Measurements from ENCODE around the gene COX7A1.
"Not testable (repeated sequence)": the region's sequence is repeated elsewhere in the genome, so short reads cannot be mapped to it uniquely, and the experiment has no call there.

The COX7A1 gene

DNA sequence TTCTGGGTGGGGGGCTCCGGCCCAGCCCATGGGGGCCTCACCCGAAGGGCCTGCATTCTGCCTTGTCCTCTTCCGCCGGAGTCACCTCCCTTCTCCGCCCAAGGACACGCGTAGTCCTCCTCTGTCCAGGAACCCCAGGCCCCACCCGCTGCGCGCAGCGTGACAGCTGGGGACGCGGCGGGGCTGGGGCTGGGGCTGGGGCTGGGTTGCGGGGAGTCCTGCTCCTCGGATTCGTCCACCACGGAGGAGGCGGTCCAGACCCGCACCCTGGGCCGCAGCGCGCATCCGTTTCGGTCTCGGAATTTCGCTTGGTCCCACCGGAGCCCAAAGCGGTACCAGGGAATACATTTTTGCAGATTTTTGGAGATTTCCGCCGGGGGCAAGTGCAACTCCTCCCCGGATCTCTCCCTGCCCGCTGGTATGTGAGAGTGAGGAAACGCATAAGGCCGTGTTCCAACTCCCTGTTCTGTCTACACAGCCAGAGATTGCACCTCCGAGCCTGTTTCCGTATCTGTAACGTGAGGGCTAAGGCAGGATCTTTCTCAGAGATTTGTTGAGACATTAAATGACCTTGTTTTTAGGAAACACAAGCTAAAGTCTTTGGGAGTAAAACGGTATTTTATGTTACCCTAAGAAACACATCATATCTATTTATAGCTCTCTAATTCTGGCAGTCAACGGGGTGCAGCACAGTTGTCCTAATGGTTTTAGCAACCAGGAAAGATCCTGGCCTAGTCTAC lies at the start of gene COX7A1:
Gene COX7A1 (minus strand): TSS at position 96 of the 740 bp plus-strand sequence. CDS start 40 bp downstream, at position 56.
- H4K20me1 ChIP-seq (ENCODE audit: insufficient read depth, low read length), result no peaks in the 10 kb centered on the region; the same call in 1 of the 2 replicates
- no peak for TF ChIP-seq EZH2phosphoT487 (IDR thresholded peaks at IDR 0.05; ENCODE audit: low read depth)
- TF ChIP-seq, protein P1, sequence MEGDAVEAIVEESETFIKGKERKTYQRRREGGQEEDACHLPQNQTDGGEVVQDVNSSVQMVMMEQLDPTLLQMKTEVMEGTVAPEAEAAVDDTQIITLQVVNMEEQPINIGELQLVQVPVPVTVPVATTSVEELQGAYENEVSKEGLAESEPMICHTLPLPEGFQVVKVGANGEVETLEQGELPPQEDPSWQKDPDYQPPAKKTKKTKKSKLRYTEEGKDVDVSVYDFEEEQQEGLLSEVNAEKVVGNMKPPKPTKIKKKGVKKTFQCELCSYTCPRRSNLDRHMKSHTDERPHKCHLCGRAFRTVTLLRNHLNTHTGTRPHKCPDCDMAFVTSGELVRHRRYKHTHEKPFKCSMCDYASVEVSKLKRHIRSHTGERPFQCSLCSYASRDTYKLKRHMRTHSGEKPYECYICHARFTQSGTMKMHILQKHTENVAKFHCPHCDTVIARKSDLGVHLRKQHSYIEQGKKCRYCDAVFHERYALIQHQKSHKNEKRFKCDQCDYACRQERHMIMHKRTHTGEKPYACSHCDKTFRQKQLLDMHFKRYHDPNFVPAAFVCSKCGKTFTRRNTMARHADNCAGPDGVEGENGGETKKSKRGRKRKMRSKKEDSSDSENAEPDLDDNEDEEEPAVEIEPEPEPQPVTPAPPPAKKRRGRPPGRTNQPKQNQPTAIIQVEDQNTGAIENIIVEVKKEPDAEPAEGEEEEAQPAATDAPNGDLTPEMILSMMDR (IDR thresholded peaks at IDR 0.05; ENCODE audit: low read depth, low read length), result no peak
- H3K27me3 ChIP-seq (ENCODE audit: low read depth, low read length), result no peaks in the 10 kb centered on the region
- H3K27ac ChIP-seq (ENCODE audit: low read length), result no peak within 1 kb of the TSS
- H3K79me2 ChIP-seq (ENCODE audit: low read length), result no peaks in the 10 kb centered on the region
- no peak within 1 kb of the TSS for H3K4me2 ChIP-seq (ENCODE audit: low read length)
- H2AFZ ChIP-seq (ENCODE audit: low read depth, low read length), result no peak within 1 kb of the TSS
- H3K36me3 ChIP-seq (replicated peaks; ENCODE audit: low read depth, low read length), result peaks cover 30% of the 10 kb centered on the region
- no peak within 1 kb of the TSS for H3K9ac ChIP-seq (ENCODE audit: low read length)
- H3K4me3 ChIP-seq (ENCODE audit: low read length), result no peak within 1 kb of the TSS
- no peaks in the 10 kb centered on the region for H3K4me1 ChIP-seq (ENCODE audit: low read length)
- H3K9me3 ChIP-seq (ENCODE audit: insufficient read depth, low read length), result no peaks in the 10 kb centered on the region

DNA sequence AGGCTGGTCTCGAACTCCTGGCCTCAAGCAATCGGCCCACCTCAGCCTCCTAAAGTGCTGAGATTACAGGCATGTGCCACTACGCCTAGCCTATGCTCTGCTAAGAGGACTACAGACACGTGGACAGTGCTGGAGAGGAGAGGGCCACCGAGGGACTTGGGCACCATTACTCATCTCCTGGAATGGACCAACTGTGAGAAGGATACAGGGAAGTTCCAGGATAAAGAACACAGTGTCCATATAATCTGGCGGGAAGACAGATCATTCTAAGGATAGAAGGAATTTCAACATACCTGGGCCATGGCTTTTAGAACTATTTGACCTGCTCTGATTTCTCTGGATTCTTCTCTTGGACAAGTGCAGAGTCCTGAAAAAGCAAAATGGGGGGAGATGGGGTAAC lies 49.4 kb upstream of the COX7A1 start:
- H3K27me3 ChIP-seq (ENCODE audit: low read depth, low read length), result no peaks in the 10 kb centered on the region
- TF ChIP-seq EZH2phosphoT487 (IDR thresholded peaks at IDR 0.05; ENCODE audit: low read depth), result no peak
- TF ChIP-seq, protein P1 (IDR thresholded peaks at IDR 0.05; ENCODE audit: low read depth, low read length), result no peak

DNA sequence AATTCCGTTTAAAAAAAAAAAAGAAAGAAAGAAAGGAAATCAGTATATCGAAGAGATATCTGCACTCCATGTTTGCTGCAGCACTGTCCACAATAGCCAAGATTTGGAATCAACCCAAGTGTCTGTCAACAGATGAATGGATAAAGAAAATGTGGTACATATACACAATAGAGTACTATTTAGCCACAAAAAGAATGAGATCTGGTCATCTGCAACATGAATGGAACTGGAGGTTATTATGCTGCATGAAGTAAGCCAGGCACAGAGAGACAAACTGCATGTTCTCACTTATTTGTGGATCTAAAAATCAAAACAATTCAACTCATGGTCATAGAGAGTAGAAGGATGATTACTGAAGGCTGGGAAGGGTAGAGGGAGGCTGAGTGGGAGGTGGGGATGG lies 45.9 kb upstream of the COX7A1 start:
- Histone ChIP-seq H3K4me3 (ENCODE audit: low read length) (no peak overlapping the region), H3K27ac (ENCODE audit: low read length) (no peak overlapping the region), H4K20me1 (ENCODE audit: insufficient read depth, low read length) (no peaks in the 10 kb centered on the region)

More for the DNA sequence above, 49.4 kb upstream of the COX7A1 start:
- peaks cover under 1% of the 10 kb centered on the region; the same call in 1 of the 2 replicates for H3K79me2 ChIP-seq (ENCODE audit: low read length)
- no peak overlapping the region for H3K4me2 ChIP-seq (ENCODE audit: low read length)
- H3K9me3 ChIP-seq (ENCODE audit: insufficient read depth, low read length), result no peaks in the 10 kb centered on the region
- H2AFZ ChIP-seq (ENCODE audit: low read depth, low read length), result no peak overlapping the region
- H3K36me3 ChIP-seq (replicated peaks; ENCODE audit: low read depth, low read length), result no peaks in the 10 kb centered on the region
- H3K27ac ChIP-seq (ENCODE audit: low read length), result no peak overlapping the region
- no peak overlapping the region for H3K9ac ChIP-seq (ENCODE audit: low read length)
- no peaks in the 10 kb centered on the region for H4K20me1 ChIP-seq (ENCODE audit: insufficient read depth, low read length)
- peaks cover 14% of the 10 kb centered on the region for H3K4me1 ChIP-seq (ENCODE audit: low read length)
- no peak overlapping the region for H3K4me3 ChIP-seq (ENCODE audit: low read length)

DNA sequence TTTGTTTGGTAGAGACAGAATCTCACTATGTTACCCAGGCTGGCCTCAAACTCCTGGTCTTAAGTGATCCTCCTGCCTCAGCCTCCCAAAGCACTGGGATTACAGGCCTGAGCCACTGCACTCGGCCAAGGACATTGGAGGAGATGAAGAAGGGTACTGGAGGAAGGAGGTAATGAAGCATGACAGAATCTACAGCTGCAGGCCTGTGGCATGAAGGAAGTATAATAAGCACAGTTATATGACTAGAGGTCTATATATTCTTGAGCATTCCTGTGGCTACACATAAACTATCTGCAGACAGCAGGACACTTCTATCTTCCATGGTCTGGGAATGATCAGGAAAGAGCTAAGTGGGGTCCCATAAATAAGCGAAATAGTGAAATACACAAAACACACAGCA lies 44.0 kb upstream of the COX7A1 start:
- Histone ChIP-seq H3K27ac (ENCODE audit: low read length) (no peak overlapping the region), H3K9me3 (ENCODE audit: insufficient read depth, low read length) (no peaks in the 10 kb centered on the region)
- TF ChIP-seq, protein P1 (IDR thresholded peaks at IDR 0.05; ENCODE audit: low read depth, low read length), result no peak
- no peak for TF ChIP-seq EZH2phosphoT487 (IDR thresholded peaks at IDR 0.05; ENCODE audit: low read depth)

More for the DNA sequence above, 45.9 kb upstream of the COX7A1 start:
- Histone ChIP-seq H3K4me2 (ENCODE audit: low read length) (no peak overlapping the region), H2AFZ (ENCODE audit: low read depth, low read length) (no peak overlapping the region), H3K4me1 (ENCODE audit: low read length) (peaks cover 6% of the 10 kb centered on the region; the same call in 1 of the 2 replicates), H3K27me3 (ENCODE audit: low read depth, low read length) (no peaks in the 10 kb centered on the region), H3K79me2 (ENCODE audit: low read length) (no peaks in the 10 kb centered on the region), H3K9me3 (ENCODE audit: insufficient read depth, low read length) (no peaks in the 10 kb centered on the region), H3K9ac (ENCODE audit: low read length) (no peak overlapping the region), H3K36me3 (replicated peaks; ENCODE audit: low read depth, low read length) (no peaks in the 10 kb centered on the region)
- TF ChIP-seq, protein P1 (IDR thresholded peaks at IDR 0.05; ENCODE audit: low read depth, low read length), result no peak
- TF ChIP-seq EZH2phosphoT487 (IDR thresholded peaks at IDR 0.05; ENCODE audit: low read depth), result no peak

DNA sequence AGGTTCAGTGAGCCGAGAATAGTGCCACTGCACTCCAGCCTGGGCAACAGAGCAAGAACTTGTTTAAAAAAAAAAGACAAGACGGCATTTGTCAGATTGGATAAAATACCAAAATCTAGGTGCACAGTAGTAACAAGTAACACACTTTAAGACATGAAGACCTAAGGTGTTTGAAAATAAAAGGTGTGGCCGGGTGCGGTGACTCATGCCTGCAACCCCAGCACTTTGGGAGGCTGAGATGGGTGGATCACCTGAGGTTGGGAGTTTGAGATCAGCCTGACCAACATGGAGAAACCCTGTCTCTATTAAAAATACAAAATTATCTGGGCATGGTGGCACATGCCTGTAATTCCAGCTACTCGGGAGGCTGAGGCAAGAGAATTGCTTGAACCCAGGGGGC lies 34.5 kb upstream of the COX7A1 start:
- not testable (repeated sequence) for H3K9me3 ChIP-seq (ENCODE audit: insufficient read depth, low read length); H3K4me1 ChIP-seq (ENCODE audit: low read length); H3K4me3 ChIP-seq (ENCODE audit: low read length); H3K9ac ChIP-seq (ENCODE audit: low read length); H3K36me3 ChIP-seq (replicated peaks; ENCODE audit: low read depth, low read length); H3K27ac ChIP-seq (ENCODE audit: low read length); H4K20me1 ChIP-seq (ENCODE audit: insufficient read depth, low read length); H3K4me2 ChIP-seq (ENCODE audit: low read length); H3K79me2 ChIP-seq (ENCODE audit: low read length); H3K27me3 ChIP-seq (ENCODE audit: low read depth, low read length); H2AFZ ChIP-seq (ENCODE audit: low read depth, low read length)

More for the DNA sequence above, 44.0 kb upstream of the COX7A1 start:
- Histone ChIP-seq H4K20me1 (ENCODE audit: insufficient read depth, low read length) (no peaks in the 10 kb centered on the region), H3K79me2 (ENCODE audit: low read length) (no peaks in the 10 kb centered on the region), H3K4me2 (ENCODE audit: low read length) (no peak overlapping the region), H3K4me3 (ENCODE audit: low read length) (no peak overlapping the region), H3K27me3 (ENCODE audit: low read depth, low read length) (no peaks in the 10 kb centered on the region), H3K9ac (ENCODE audit: low read length) (no peak overlapping the region), H3K36me3 (replicated peaks; ENCODE audit: low read depth, low read length) (no peaks in the 10 kb centered on the region), H2AFZ (ENCODE audit: low read depth, low read length) (no peak overlapping the region), H3K4me1 (ENCODE audit: low read length) (peaks cover 6% of the 10 kb centered on the region; the same call in 1 of the 2 replicates)

All from OCI-LY3 (cell line).